K562 (cell line): ENCODE measurements around the gene FAM20C. TPM values are rescaled to one million over a fixed set of nuclear protein-coding genes. Genes with fewer than 3 reads are reported as not detected.

Source experiments
- ATAC-seq: fragments of 200-7000 bp; cut with Tn5 transposase; 3 replicates; pipeline ENCODE4 v1.9.1; 2020; ENCODE audit warnings: moderate library complexity
- BruUV-seq: library from RNA; stranded (reverse); fragments of 400-500 nt; replicated peaks from 2 replicates; lab custom pipeline; 2021; lab: Mats Ljungman, UMichigan
- CTCF ChIA-PET: fragments of 300-600 bp; formaldehyde crosslinking; extraction: SDS; loops from one replicate; lab custom pipeline; 2021; ENCODE audit warnings: low intra/inter-chr PET ratio; lab: Yijun Ruan, JAX
- POLR2A ChIA-PET: fragments of 300-600, 350-650 bp; sonication (Branson Sonifier 250); formaldehyde crosslinking; extraction: SDS; loops from one replicate; lab custom pipeline; 2021; ENCODE audit warnings: antibody characterized with exemption, inconsistent platforms; lab: Yijun Ruan, JAX
- DNase-seq, 4 experiments: peaks; one replicate each; pipeline versions ENCODE4 v3.0.0 to v3.0.0-alpha.2; 2011 to 2018; ENCODE audit warnings: low spot score in 3 of 4, mixed read lengths in 3 of 4; ENCODE audit errors: extremely low read depth in 1 of 4
- FAIRE-seq: peaks from 2 replicates; lab custom pipeline; 2011; peaks lifted over from hg19 to GRCh38; lab: Jason Lieb, UNC
- H2AFZ ChIP-seq: 2 replicates; pipeline ENCODE4 v1.6.0; 2011; ENCODE audit warnings: low read depth, low read length, control low read depth, inconsistent platforms
- H3K27ac ChIP-seq: fragments of 200-600 bp; 3 replicates; pipeline ENCODE4 v1.8.0; 2011; ENCODE audit warnings: low read depth, mild to moderate bottlenecking, control low read depth, inconsistent platforms, low read length, moderate library complexity, mixed read lengths; ENCODE audit errors: extremely low read depth
- H3K27me3 ChIP-seq, 2 experiments: fragments of 300-600 bp in 1 of 2; 2 replicates in 1 of 2; 3 replicates in 1 of 2; pipeline versions ENCODE4 v1.6.0 to v1.8.0; 2011; ENCODE audit warnings: inconsistent platforms in 2 of 2, low read length in 2 of 2, mild to moderate bottlenecking in 1 of 2, mixed read lengths in 1 of 2, moderate library complexity in 1 of 2; ENCODE audit not compliant: control insufficient read depth in 2 of 2, insufficient read depth in 2 of 2
- H3K36me3 ChIP-seq: fragments of 300-600 bp; 3 replicates; pipeline ENCODE4 v1.8.0; 2011; ENCODE audit warnings: mild to moderate bottlenecking, low read length, inconsistent platforms; ENCODE audit not compliant: control insufficient read depth, insufficient read depth
- H3K4me1 ChIP-seq, 2 experiments: fragments of 200-600 bp in 1 of 2; replicated peaks in 1 of 2; 2 replicates in 1 of 2; 3 replicates in 1 of 2; pipeline versions ENCODE4 v1.5.1 to v1.8.0; 2011; ENCODE audit warnings: inconsistent platforms in 2 of 2, low read length in 2 of 2, mild to moderate bottlenecking in 1 of 2, mixed read lengths in 1 of 2, moderate library complexity in 1 of 2; ENCODE audit not compliant: control insufficient read depth in 2 of 2, insufficient read depth in 2 of 2
- H3K4me2 ChIP-seq: 2 replicates; pipeline ENCODE4 v1.6.1; 2011; ENCODE audit warnings: low read length, control low read depth, inconsistent platforms, mixed read lengths; ENCODE audit not compliant: insufficient read depth
- H3K4me3 ChIP-seq: fragments of 200-600 bp; sonication (generic), shearing (Covaris generic); 2 replicates; pipeline ENCODE4 v1.5.1; 2016; ENCODE audit warnings: control low read depth, inconsistent platforms
- H3K79me2 ChIP-seq: fragments of 200-600 bp; 3 replicates; pipeline ENCODE4 v1.8.0; 2011; ENCODE audit warnings: low read length, inconsistent platforms; ENCODE audit not compliant: control insufficient read depth, insufficient read depth
- H3K9ac ChIP-seq, 2 experiments: 2 replicates each; pipeline versions ENCODE4 v1.6.0 to v1.6.1; 2011; ENCODE audit warnings: low read depth in 2 of 2, low read length in 2 of 2, control low read depth in 1 of 2, inconsistent platforms in 1 of 2, mild to moderate bottlenecking in 1 of 2, mixed read lengths in 1 of 2; ENCODE audit not compliant: insufficient read depth in 1 of 2
- H3K9me1 ChIP-seq: one replicate; pipeline ENCODE4 v1.6.0; 2011; ENCODE audit warnings: inconsistent platforms, mild to moderate bottlenecking, low read length, moderate library complexity; ENCODE audit not compliant: control insufficient read depth, insufficient read depth
- H3K9me3 ChIP-seq: replicated peaks from 2 replicates; pipeline ENCODE4 v1.5.1; 2011; ENCODE audit warnings: low read depth, low read length, inconsistent platforms; ENCODE audit not compliant: control insufficient read depth, insufficient read depth
- H4K20me1 ChIP-seq: replicated peaks from 2 replicates; pipeline ENCODE4 v1.6.1; 2011; ENCODE audit warnings: low read length, inconsistent platforms, mixed read lengths; ENCODE audit not compliant: control insufficient read depth, insufficient read depth
- HMGXB4 ChIP-seq: sonication (generic); formaldehyde crosslinking; IDR thresholded peaks from 2 replicates; pipeline ENCODE4 v1.8.1; 2023; ENCODE audit warnings: mild to moderate bottlenecking, missing genetic modification reagents
- HNRNPLL ChIP-seq: fragments of 200-400 bp; formaldehyde crosslinking; IDR thresholded peaks from 2 replicates; pipeline ENCODE4 v1.6.1; 2017; ENCODE audit warnings: low read length, low read depth, mild to moderate bottlenecking; ENCODE audit not compliant: poor library complexity, severe bottlenecking
- NFIX ChIP-seq: fragments of 250-450 bp; sonication (Bioruptor Pico); IDR thresholded peaks from 2 replicates; pipeline ENCODE4 v1.4.0; 2020; ENCODE audit warnings: low read depth, mild to moderate bottlenecking, moderate library complexity
- RERE ChIP-seq: sonication (generic); formaldehyde crosslinking; IDR thresholded peaks from 2 replicates; pipeline ENCODE4 v1.8.0; 2023; ENCODE audit warnings: missing genetic modification reagents, mild to moderate bottlenecking, borderline replicate concordance
- TAL1 ChIP-seq: fragments of 450-650 bp; IDR thresholded peaks from 2 replicates; pipeline ENCODE4 v1.6.1; 2016; ENCODE audit warnings: mild to moderate bottlenecking
- TBP ChIP-seq: optimal IDR thresholded peaks from 2 replicates; pipeline ENCODE3; 2011; ENCODE audit warnings: low read depth, low read length, improper control_type of control experiment
- WGBS: fragments of 100-300 bp; shearing (Covaris generic); methylation state at CpG from one replicate; pipeline ENCODE4 v1.1.6; 2016; ENCODE audit warnings: low coverage, mixed read lengths; ENCODE audit not compliant: insufficient coverage; ENCODE audit errors: missing lambda C conversion rate; 5-methylcytosine and 5-hydroxymethylcytosine counted together
- in situ Hi-C: fragments of 300-500 bp; cut with MboI; formaldehyde crosslinking; loops from 4 replicates; pipeline ENCODE4 v1.15.0; 2018; ENCODE audit warnings: inconsistent platforms, mixed read lengths
- intact Hi-C: fragments of 100-400 bp; cut with micrococcal nuclease; formaldehyde crosslinking; loops from 2 replicates; pipeline ENCODE4 v1.14.2; 2022
- polyA plus RNA-seq, 8 experiments: library from polyadenylated mRNA; depleted of rRNA in 4 of 8; stranded (reverse) in 5 of 8; unstranded in 3 of 8; fragments of >200 nt; fragmentation: Nextera tagmentation in 2 of 8; fragmentation: Illumina TruSeq in 1 of 8; extraction: Ambion mirVana in 2 of 8; extraction: Trizol in 1 of 8; gene quantifications; 2 replicates each; pipeline versions ENCODE4 v1.2.1 to v1.2.3, GENCODE V29; 2011 to 2014; ENCODE audit warnings: inconsistent platforms in 1 of 8, missing spikeins in 1 of 8
- total RNA-seq, 7 experiments: library from RNA; depleted of rRNA in 6 of 7; stranded (reverse); fragments of >200 nt in 6 of 7; fragmentation: Illumina TruSeq in 2 of 7; extraction: Trizol in 2 of 7; gene quantifications; 2 replicates each; pipeline versions ENCODE4 v1.2.1 to v1.2.3, GENCODE V29; 2011 to 2021; ENCODE audit warnings: low replicate concordance in 1 of 7

Gene FAM20C
- total and polyA plus RNA-seq, 9 of the 15 experiments (the other 6 are each of a cell fraction or from before 2014, with no cell fraction given): 0.09 TPM; not detected in 8

GRCh38 chr7:228610-229009 is 36.2 kb downstream of the FAM20C start:
- TF ChIP-seq TAL1: no peak
- no peak for TF ChIP-seq NFIX (CRISPR knock-in tag)
- TF ChIP-seq TBP: no peak
- no peak for TF ChIP-seq HNRNPLL
- no peak for TF ChIP-seq RERE (CRISPR knock-in tag)
- no peak for TF ChIP-seq HMGXB4 (CRISPR knock-in tag)
- 7% methylated on average over 8 of the region's 12 CpGs for WGBS
- peaks cover 12% of the 10 kb centered on the region; the same call in 1 of the 2 replicates for H4K20me1 ChIP-seq
- H3K4me2 ChIP-seq: no peak overlapping the region
- peaks cover 0 to 11% of the 10 kb centered on the region in 2 experiments; a peak in 2 of 5 replicates for H3K4me1 ChIP-seq
- intact Hi-C loops: no loop called here
- ATAC-seq: no peak
- H2AFZ ChIP-seq: no peak overlapping the region
- no peak overlapping the region for H3K27ac ChIP-seq
- H3K79me2 ChIP-seq: no peaks in the 10 kb centered on the region
- H3K4me3 ChIP-seq: no peak overlapping the region
- in situ Hi-C loops: no loop called here
- POLR2A ChIA-PET: interaction anchor here (1.1 kb wide), 1 partner anchor 33 kb away, joined by 3 read pairs; no protein-coding TSS in a partner anchor
- H3K9me3 ChIP-seq: no peaks in the 10 kb centered on the region
- FAIRE-seq: no peak
- CTCF ChIA-PET: no interaction called here
- no peaks in the 10 kb centered on the region for H3K36me3 ChIP-seq
- H3K9me1 ChIP-seq: no peaks in the 10 kb centered on the region
- H3K27me3 ChIP-seq: peaks cover 69 to 76% of the 10 kb centered on the region in 2 experiments
- no peak overlapping the region for H3K9ac ChIP-seq
- no TSS peak for BruUV-seq
- no peak for DNase-seq
